ENCODE measurements around the gene OBSCN.

GRCh38 chr1:228175316-228176023 lies 32.4 kb upstream of the OBSCN start:
- TF ChIP-seq CTCF (conservative IDR thresholded peaks at IDR 0.05; ENCODE audit: low read length), result no peak
- TF ChIP-seq EZH2phosphoT487 (IDR thresholded peaks at IDR 0.05; ENCODE audit: borderline replicate concordance, low read depth, low read length), result no peak

Data from OCI-LY7 (cell line).